NK-92 (cell line): Measurements from ENCODE around the gene ATXN1.

Experiments
- DNase-seq: peaks from one replicate; lab custom pipeline; 2025; ENCODE audit not compliant: unreplicated experiment; lab: John Stamatoyannopoulos, UW

Gene ATXN1

DNA sequence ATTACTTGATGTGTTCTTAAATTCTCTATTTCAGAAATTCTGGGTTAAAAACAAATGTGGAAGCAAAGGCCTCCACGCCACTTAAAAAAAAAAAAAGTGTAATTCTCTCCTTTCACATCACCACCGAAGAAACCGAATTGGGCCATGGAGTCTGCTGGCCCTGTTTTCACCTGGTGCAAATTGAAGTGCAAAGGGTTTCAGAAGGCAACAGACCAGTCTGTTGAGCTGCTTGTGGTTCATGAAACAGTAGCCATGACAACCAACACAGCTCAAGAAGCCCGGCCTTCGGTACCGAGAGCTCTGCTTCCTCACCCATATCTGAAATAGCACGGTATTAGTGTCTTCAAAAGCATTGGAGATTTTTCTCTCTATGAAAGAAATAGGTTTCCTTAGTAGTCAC is 459.7 kb downstream of the ATXN1 start:
- no peak for DNase-seq

DNA sequence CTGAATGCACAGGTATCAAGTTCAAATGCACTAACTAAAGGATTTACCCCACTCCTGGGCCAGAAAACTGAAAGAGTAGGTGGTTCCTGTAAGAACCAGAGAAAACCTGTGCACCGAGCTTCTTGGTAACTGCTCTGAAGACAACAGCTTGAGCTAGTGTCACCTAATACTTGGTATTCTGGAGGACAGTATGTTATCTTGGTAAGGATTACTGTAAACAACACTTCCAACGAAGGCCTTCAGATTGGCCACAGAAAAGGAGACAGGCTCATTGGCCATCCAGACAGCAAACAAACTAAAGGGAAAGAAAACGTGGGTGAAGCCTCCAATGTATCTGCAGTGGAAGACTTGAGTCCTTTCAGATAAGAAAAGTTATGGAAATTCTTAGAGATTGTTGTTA is 461.4 kb downstream of the ATXN1 start:
- no peak for DNase-seq

DNA sequence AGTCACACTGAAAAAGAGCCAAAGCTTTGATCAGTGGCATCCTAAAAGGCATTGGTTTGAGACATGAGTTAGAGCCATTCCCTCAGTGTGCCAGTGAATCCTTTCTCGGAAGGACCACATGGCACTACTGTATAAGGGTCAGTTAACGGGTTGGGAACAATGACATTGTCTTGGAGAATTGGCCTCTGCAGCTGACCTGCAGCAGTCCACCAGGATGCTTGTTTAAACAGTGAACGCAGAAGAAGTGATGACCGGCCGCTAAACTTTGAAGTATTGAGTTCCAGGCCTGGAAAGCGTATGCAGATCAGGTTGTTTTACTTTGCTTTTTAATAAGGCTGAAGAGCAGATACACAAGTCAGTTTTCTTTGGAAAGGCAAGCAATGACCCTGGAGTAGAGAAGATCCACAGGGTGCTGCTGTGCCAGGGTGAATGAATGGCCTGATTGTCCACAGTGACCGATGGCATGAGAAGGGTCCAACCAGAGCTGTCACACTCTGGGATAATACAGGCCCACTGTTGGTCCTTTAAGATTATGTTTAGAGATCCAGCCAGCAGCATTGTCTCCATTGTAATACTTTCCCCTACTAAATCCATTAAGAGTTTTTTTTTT is 465.1 kb downstream of the ATXN1 start:
- no peak for DNase-seq

DNA sequence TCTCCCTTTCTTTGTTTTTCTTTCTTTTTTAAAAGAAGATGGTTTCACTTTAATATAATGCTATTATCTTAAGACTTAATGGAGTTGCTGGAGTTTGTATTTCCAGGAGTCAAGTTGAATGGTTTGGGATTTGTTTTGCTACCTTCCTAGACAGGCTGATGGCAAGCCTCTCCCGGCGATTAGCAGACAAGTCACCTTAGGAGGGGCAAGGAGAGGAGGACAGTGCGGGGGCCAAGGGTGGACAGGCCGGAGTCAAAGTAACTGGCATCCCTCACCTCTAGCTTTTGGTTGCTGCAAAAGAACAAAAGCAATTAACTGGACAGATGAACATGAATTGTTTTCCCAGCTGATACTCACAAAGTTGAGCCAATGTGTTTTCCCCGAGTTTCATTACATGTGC is 465.8 kb downstream of the ATXN1 start:
- DNase-seq: no peak

DNA sequence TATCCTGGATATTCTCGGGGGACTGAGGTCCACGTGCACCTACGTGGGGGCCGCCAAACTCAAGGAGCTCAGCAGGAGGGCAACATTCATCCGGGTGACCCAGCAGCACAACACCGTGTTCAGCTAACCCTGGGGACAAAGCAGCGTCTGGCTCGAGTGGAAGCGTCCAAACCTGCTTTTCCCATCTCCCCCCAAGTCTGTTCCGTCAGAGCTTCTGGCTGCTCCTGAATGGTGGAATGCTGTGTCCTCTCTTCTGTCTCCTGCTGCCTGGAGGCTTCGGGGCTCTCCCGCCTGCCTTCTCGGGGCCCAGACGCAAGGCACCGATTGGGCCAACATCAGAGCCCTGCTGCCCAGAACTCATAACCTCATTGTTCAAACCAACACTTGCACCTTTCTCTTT is 466.2 kb downstream of the ATXN1 start:
- no peak for DNase-seq

DNA sequence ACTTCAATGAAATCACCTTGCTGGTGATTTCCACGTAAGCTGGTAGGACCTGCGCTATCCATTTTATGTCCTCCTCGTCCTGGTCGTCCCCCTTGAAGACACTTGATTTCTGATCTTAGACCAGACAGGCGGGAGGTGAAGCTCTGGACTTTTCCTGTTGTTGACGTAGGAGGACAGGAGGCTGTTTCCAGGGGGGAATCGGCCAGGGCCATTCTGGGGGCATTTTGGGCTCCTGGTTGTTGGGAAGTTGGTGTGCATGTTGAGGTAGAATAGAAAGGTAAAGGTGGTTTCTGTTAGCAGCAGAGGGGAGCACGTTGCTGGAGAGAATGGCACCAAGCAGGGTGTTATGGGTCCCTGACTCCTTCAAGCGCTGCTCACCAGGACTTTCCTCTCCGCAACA is 466.9 kb downstream of the ATXN1 start:
- no peak for DNase-seq

DNA sequence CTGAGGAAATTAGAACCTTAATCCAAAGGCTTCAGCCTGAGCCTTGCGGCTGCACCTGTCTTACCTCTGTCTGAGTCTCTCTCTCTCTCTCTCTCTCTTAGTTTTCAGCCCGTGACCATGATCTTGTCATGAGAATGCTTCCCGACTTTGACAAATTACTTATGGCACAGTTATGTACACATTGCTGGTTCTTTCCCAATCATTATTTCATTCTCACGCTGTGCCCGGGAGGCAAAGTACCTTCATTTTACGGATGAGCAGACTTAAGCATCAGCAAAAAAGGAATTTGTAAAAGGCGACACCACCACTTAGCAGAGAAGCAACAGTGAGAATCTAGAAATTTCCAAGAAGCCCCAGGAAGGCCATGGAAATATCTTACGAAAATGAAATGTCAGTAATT is 468.3 kb downstream of the ATXN1 start:
- DNase-seq: no peak

DNA sequence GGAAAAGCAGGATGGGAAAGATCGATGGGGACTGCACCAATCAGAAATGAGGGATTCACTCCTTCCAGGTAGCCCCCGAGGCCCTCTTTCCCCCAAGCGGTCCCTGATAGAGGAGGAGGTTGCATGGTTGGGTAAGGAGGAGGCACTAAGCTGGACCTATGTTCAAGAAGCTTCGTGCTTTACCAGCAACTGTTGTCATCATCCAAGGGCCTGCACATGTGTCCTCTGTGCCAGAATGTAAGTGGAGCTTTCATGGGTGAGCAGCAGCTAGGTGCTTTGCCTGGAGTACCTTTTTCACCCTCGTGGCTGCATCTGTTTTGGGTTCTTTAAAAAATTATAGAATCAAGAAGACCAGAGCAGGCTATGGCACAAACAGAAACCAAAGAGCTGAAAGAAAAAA is 468.8 kb downstream of the ATXN1 start:
- DNase-seq: no peak

DNA sequence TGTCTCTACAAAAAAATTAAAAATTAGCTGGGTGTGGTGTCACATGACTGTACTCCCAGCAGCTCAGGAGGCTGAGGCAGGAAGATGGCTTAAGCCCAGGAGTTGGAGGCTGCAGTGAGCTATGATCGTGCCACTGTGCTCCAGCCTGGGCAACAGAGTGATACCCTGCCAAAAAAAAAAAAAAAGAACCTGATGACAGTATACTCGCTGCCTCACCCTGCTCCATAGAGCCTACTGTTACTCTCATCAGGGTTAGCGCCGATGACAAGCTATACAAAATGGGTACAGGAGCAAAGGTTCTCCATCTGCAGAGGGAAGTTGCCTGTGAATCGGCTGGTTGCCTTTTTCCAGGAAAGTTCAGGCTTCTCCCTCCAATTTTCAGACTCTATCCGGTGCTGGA is 469.5 kb downstream of the ATXN1 start:
- no peak for DNase-seq

DNA sequence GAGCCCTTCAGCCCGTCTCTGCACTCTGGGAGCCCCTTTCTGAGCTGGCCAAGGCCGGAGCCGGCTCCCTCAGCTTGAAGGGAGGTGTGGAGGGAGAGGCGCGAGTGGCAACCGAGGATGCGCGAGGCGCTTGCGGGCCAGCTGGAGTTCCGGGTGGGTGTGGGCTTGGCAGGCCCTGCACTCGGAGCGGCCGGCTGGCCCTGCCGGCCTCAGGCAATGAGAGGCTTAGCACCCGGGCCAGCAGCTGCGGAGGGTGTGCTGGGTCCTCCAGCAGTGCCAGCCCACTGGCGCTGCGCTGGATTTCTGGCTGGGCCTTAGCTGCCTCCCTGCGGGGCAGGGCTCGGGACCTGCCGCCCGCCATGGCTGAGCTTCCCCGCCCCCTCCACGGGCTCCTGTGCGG is 473.1 kb downstream of the ATXN1 start:
- no peak for DNase-seq

DNA sequence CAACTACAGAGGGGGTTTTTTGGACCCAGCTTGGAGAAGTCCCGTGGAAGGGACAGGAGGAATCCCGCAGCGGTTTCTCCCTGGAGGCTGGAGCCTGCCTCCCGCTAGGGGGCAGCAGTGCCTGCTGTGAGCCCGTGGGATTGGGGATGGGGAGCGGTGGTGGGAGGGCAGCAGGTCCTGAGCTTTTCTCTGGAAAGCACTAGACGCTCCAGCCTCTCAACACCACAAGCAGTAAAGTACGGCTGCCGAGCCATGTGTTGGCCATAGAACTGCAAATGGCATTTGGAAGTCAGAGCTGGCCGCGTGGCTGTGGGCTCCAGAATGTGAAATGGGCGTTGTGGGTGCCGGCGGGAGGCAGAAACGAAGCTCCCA is 475.1 kb downstream of the ATXN1 start:
- no peak for DNase-seq

DNA sequence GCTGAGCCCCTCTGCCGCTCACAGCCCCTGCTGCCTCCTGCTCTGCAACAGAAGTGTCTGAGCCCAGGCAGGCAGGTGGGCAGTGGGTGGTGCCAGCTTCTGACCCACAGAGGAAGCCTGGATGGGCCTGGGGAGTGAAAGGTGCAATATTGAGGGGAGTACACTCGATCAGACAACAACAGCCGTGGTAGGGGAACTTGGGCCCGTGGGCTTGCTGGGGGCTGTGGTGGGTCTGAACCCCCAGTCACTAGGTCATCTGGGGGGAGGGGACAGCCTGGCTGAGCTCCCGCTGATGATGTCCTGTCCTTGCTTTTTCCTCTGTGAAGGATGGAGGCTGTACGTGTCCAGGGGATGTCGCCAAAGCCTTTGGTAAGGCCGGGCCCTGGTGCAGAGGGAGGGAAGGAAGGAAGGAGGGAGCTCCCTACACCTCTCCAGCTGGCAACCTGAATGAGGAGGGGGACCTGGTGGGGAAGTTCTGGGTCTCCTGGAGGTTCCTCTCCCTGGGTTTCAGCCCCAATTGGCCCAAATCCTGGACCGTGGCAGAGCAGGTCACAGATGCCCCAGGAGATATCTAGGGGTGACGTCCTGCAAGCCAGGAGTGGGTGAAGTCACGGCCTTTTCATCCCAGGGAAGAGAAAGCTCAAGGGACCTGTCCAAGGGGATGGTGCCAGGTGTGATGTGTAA is 475.7 kb downstream of the ATXN1 start:
- DNase-seq: no peak

DNA sequence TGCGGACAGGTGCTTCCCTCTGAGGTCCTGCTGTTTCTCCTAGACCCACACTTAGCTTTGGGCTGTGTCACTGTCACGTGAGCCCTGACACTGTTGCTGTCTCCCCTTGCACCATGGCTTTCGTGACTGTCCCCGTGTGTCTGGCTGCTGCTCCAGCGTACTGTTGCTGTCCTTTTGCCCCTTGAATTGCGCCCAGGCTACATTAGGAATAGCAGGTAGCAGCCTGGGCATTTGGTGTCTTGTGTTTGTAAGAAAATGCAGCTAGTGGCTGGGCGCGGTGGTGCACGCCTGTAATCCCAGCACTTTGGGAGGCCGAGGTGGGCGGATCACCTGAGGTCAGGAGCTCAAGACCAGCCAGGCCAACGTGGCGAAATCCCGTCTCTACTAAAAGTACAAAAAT is 476.8 kb downstream of the ATXN1 start:
- DNase-seq: no peak

DNA sequence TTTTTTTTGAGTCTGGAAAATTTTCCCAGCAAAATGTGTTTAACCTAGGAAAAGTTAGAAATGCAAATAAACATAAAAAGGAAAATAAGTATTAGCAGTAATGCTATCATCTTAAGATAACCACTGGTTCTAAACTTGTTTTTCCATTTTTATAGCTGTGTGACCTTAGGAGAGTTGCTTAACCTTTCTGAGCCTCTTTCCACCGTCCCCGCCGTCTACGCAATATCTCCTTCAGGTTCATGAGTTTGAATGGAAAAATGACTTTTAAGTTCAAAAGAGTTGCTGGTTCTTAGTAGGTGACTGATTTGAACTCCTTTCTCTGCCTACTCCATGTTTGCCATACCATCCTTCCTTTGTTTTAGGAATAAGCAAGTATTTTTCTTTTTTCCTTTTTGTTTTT is 478.9 kb downstream of the ATXN1 start:
- DNase-seq: no peak

DNA sequence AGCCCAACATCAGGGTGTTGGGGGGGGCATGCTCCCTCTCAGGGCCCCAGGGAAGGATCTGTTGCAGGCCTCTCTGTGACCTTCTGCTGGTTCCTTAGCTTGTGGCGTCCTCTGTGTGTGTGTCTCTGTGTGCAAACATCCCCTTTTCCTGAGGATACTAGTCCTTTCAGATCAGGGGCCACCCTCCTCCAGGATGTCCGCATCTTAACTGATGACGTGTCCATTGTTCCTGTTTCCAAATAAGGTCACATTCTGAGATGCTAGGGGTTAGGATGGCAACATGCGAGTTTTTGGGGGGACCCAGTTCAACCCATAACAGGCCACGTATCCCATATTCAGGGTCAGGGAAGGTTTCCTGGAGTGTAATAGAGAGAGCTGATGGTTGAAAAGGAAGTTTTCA is 482.0 kb downstream of the ATXN1 start:
- no peak for DNase-seq

DNA sequence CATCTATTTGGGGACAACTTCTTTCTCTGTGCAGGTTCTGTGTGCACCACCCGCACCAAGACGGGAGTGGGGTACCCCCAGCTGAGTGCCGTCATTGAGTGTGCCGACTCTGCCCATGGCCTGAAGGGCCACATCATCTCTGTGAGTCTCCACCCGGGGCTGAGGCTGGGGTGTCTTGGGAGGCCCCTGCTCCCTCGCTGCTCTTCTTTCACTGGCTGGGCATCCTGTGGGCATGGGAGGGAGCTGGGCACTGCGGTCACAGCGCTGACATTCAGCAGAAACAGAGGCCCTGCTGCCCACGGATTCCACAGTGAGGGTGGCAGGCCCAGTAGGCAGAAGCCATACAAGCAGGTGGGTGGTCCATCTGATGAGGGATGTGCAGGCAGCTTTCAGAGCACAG is 482.5 kb downstream of the ATXN1 start:
- no peak for DNase-seq

DNA sequence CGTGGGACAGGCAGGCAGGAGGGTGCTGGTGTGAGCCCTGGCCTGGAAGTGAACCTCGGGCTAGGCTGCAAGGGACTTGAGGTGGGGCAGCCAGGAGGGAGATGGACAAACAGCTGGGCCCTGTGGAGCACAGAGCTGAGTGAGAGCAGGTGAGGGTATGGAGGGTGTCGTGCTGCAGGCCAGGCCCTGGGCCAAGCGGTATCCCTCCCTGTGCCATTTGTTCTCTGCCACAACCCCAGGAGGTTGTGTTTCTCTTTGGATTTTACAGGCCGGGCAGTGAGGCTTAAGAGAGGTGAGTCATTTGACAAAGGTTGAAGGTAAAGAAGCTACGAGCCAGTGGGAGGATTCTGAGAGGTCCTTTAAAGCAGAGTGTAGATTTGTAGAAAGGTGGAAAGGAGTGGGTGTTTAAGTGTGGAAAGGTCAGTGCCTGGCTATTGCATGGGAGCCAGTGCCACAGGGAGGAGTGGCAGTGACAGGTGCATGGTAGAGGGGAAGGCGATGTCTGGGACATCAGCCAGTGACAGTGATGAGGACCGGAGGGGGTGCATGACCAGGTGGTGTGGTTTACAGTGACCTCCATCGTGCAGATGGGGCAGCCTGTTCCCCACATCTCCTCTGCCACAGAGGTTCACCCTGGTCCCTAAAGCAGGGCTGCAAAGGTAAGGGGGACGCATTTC is 483.1 kb downstream of the ATXN1 start:
- DNase-seq: no peak

DNA sequence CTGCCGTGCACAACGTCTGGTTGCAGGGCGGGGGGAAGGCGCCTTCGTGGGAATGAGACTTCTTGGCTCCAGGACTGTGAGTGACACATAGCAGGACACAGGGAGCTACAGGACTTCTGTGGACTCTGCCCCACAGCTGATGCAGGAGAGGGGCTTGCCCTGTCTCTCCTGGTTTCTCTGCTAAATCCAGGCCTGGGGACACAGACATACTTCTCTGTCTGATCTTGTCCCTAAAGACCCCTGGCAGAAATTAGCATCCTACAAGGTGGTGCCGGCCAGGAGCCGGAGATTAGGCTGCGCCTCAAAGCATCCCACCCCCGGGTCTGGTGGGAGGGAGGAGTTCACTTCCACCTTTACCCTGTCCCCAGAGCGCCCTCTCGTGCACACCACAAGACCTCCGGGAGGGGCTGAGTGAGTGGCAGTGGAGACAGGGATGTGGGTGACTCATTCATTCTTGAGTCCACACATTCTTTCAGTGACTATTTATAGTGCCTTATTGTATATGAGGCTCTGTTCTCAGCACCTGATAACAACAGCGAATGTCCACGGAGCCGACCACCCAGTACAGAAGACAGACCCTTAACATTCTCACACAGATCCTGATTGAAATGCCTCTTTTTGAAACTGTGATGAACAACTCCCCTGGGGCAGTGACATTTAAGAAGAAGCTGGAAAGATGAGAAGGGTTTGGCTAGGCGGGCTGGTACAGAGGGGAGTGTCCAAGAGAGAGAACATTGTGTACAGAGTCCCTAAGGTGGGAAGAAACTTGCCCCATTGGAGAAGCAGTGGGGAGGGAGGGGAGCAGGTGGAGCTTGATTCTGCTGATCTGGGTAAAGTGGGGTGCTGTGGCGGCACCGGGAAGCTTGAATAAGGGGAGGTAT is 483.9 kb downstream of the ATXN1 start:
- no peak for DNase-seq

DNA sequence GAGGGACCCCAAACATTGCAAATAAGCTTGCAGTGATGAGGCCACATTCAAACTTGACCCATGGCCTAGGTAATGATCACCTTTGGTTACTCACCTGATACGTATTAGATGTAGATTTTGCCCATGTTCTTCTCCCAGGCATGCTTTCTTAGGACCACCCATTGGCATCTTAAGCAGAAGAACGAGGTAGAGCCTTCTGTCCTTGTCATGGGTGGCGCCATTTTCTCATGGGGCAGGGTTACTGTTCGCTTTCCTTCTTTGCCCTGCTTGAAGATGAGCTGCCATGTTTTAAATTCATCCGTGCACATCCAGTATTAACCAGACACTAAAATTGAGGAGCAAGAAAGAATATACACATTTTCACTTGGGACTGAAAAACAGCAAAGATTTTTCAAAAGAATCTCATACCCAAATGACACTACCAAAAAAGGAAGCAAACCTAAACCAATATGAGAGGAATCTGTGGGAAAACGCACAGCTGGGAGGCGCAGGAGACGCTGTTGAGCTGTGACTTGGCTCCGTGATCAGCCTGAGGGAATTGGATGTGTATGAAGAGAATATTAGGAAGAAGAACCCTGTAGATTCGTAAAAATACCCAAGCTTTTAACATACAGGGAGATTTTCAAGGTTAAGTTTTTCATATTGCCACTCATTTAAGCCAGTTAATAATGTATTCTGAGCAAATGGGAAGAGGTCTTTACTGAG is 486.2 kb downstream of the ATXN1 start:
- no peak for DNase-seq

DNA sequence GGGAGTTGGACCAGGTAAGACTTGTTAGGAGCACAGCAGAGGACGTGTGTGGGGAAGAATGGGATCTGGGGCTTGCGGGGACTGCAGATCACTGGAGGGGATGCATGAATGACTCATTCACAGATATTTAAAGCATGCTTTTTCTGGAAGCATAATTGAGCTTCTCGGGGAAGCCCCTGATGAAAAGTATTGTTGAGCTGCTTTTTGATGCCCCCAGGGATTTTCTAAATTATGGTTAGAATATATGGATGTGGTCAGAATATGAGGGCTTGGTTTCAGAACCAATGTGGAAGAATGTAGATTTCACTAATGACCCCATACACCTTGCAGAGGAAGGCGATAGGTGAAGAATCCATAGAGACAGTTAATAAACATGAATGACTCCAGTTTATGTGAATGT is 486.8 kb downstream of the ATXN1 start:
- no peak for DNase-seq

DNA sequence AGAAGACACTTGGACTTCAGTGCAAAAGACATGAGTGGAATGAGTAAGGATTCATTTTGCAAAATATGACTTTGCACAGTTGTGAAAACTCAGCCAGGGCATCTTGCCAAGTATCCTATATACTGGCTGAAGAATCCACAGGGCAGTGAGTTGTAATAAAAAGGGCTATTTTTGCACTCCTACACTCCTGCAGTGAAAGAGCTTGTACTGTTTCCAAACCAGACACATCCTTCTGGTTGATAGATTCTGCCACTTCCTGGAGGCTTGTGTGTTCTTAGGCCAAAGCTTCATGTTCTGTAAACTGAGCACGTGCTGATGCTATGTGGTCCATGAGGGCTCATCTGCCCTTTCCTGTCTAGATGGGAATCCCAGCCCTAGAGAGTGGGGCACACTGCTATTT is 488.0 kb downstream of the ATXN1 start:
- no peak for DNase-seq
